Adrenal gland (tissue), 5 donors: Measurements from ENCODE around the gene ICAM5.

ENCODE experiments used
- POLR2A ChIP-seq, 2 donors: fragments of 450-650 bp; IDR thresholded peaks; one replicate each; pipeline ENCODE4 v1.6.1; 2017; ENCODE audit warnings: antibody characterized with exemption in 2 of 2, mild to moderate bottlenecking in 2 of 2, moderate library complexity in 1 of 2
- TF ChIP-seq, protein P1 (sequence below), 6 experiments: fragments of 450-650 bp in 4 of 6; fragments of 200-600 bp in 2 of 6; sonication (generic) in 1 of 6; IDR thresholded peaks; 1 replicate in 5 of 6; 2 replicates in 1 of 6; pipeline versions ENCODE4 v1.5.1 to v1.8.0; 2016 to 2021; ENCODE audit warnings: antibody characterized with exemption in 6 of 6, mild to moderate bottlenecking in 2 of 6, moderate library complexity in 1 of 6
- donor health status: DM: no; HTN: no; CAD: no.

- TF ChIP-seq, protein P1, sequence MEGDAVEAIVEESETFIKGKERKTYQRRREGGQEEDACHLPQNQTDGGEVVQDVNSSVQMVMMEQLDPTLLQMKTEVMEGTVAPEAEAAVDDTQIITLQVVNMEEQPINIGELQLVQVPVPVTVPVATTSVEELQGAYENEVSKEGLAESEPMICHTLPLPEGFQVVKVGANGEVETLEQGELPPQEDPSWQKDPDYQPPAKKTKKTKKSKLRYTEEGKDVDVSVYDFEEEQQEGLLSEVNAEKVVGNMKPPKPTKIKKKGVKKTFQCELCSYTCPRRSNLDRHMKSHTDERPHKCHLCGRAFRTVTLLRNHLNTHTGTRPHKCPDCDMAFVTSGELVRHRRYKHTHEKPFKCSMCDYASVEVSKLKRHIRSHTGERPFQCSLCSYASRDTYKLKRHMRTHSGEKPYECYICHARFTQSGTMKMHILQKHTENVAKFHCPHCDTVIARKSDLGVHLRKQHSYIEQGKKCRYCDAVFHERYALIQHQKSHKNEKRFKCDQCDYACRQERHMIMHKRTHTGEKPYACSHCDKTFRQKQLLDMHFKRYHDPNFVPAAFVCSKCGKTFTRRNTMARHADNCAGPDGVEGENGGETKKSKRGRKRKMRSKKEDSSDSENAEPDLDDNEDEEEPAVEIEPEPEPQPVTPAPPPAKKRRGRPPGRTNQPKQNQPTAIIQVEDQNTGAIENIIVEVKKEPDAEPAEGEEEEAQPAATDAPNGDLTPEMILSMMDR (IDR thresholded peaks at IDR 0.05) = no peak
- TF ChIP-seq POLR2A (IDR thresholded peaks at IDR 0.05) = no peak
Observed at GRCh38 chr19:10318807-10319682, 29.3 kb downstream of the ICAM5 start.
